Measurements from ENCODE around the gene ETFB. TPM values are rescaled to one million over a fixed set of nuclear protein-coding genes. Genes with fewer than 3 reads are reported as not detected.

ETFB gene
- total RNA-seq, 1 donor, result 84.3 TPM

- TF ChIP-seq CTCF (IDR thresholded peaks at IDR 0.05; ENCODE audit: extremely low read depth, low read depth, low read length), result no peak
- H3K27ac ChIP-seq (ENCODE audit: low read depth, low read length), result no peak overlapping the region
- DNase-seq (ENCODE audit: insufficient read length, low spot score, missing footprints), result peak; percentile 99
Observed at GRCh38 chr19:51339687-51340656, 26.2 kb downstream of the ETFB start.

GRCh38 chr19:51339313-51339686 lies 26.9 kb downstream of the ETFB start:
- no peak for TF ChIP-seq CTCF (IDR thresholded peaks at IDR 0.05; ENCODE audit: extremely low read depth, low read depth, low read length)
- H4K20me1 ChIP-seq (ENCODE audit: insufficient read depth, low read length), result no peaks in the 10 kb centered on the region
- no peaks in the 10 kb centered on the region for H3K36me3 ChIP-seq (ENCODE audit: insufficient read depth, low read length)
- peak overlapping the region; percentile 83 for H3K4me3 ChIP-seq (ENCODE audit: insufficient read depth, low read length)
- peaks cover 9% of the 10 kb centered on the region for H3K4me1 ChIP-seq (ENCODE audit: insufficient read depth, low read length)
- no peak overlapping the region for H3K27ac ChIP-seq (ENCODE audit: low read depth, low read length)
- no peak for DNase-seq (ENCODE audit: insufficient read length, low spot score, missing footprints)
- peak overlapping the region; percentile 95 for H3K4me2 ChIP-seq (ENCODE audit: insufficient read depth, low read length)
- H2AFZ ChIP-seq (ENCODE audit: low read length), result peak overlapping the region; percentile 80
- no peaks in the 10 kb centered on the region for H3K27me3 ChIP-seq (ENCODE audit: insufficient read depth, low read length)
- no peaks in the 10 kb centered on the region for H3K79me2 ChIP-seq (ENCODE audit: insufficient read depth, low read length)
- no peaks in the 10 kb centered on the region for H3K9me3 ChIP-seq (ENCODE audit: low read depth, low read length)

More at GRCh38 chr19:51339687-51340656, 26.2 kb downstream of the ETFB start:
- H3K79me2 ChIP-seq (ENCODE audit: insufficient read depth, low read length), result no peaks in the 10 kb centered on the region
- no peaks in the 10 kb centered on the region for H3K27me3 ChIP-seq (ENCODE audit: insufficient read depth, low read length)
- H3K36me3 ChIP-seq (ENCODE audit: insufficient read depth, low read length), result peaks cover 5% of the 10 kb centered on the region
- peak overlapping the region; percentile 80 for H2AFZ ChIP-seq (ENCODE audit: low read length)
- H3K9me3 ChIP-seq (ENCODE audit: low read depth, low read length), result no peaks in the 10 kb centered on the region
- peak overlapping the region; percentile 83 for H3K4me3 ChIP-seq (ENCODE audit: insufficient read depth, low read length)
- H4K20me1 ChIP-seq (ENCODE audit: insufficient read depth, low read length), result no peaks in the 10 kb centered on the region
- H3K4me1 ChIP-seq (ENCODE audit: insufficient read depth, low read length), result peaks cover 9% of the 10 kb centered on the region
- peak overlapping the region; percentile 95 for H3K4me2 ChIP-seq (ENCODE audit: insufficient read depth, low read length)

GRCh38 chr19:51338563-51339312 lies 27.4 kb downstream of the ETFB start:
- H3K4me1 ChIP-seq (ENCODE audit: insufficient read depth, low read length), result peaks cover 9% of the 10 kb centered on the region
- no peaks in the 10 kb centered on the region for H3K79me2 ChIP-seq (ENCODE audit: insufficient read depth, low read length)
- no peaks in the 10 kb centered on the region for H3K27me3 ChIP-seq (ENCODE audit: insufficient read depth, low read length)
- H3K9me3 ChIP-seq (ENCODE audit: low read depth, low read length), result no peaks in the 10 kb centered on the region
- peak overlapping the region; percentile 80 for H2AFZ ChIP-seq (ENCODE audit: low read length)
- H3K4me3 ChIP-seq (ENCODE audit: insufficient read depth, low read length), result peak overlapping the region; percentile 83
- H4K20me1 ChIP-seq (ENCODE audit: insufficient read depth, low read length), result no peaks in the 10 kb centered on the region
- peak overlapping the region; percentile 95 for H3K4me2 ChIP-seq (ENCODE audit: insufficient read depth, low read length)
- H3K27ac ChIP-seq (ENCODE audit: low read depth, low read length), result no peak overlapping the region
- TF ChIP-seq CTCF (IDR thresholded peaks at IDR 0.05; ENCODE audit: extremely low read depth, low read depth, low read length), result peak; percentile 62
- peak; percentile 98 for DNase-seq (ENCODE audit: insufficient read length, low spot score, missing footprints)
- no peaks in the 10 kb centered on the region for H3K36me3 ChIP-seq (ENCODE audit: insufficient read depth, low read length)
